ENCODE data around the gene DNAH14.

DNAH14 gene

GRCh38 chr1:225427235-225428067, 498.0 kb downstream of the DNAH14 start, which contains the start of gene LBR:
TSS of gene LBR (minus strand) at chr1:225428038. CDS start at chr1:225424075, 3,963 bp downstream.
- DNase-seq: peak in 23 of 58 donors; percentile 19 to 73 (median 51)

DNA sequence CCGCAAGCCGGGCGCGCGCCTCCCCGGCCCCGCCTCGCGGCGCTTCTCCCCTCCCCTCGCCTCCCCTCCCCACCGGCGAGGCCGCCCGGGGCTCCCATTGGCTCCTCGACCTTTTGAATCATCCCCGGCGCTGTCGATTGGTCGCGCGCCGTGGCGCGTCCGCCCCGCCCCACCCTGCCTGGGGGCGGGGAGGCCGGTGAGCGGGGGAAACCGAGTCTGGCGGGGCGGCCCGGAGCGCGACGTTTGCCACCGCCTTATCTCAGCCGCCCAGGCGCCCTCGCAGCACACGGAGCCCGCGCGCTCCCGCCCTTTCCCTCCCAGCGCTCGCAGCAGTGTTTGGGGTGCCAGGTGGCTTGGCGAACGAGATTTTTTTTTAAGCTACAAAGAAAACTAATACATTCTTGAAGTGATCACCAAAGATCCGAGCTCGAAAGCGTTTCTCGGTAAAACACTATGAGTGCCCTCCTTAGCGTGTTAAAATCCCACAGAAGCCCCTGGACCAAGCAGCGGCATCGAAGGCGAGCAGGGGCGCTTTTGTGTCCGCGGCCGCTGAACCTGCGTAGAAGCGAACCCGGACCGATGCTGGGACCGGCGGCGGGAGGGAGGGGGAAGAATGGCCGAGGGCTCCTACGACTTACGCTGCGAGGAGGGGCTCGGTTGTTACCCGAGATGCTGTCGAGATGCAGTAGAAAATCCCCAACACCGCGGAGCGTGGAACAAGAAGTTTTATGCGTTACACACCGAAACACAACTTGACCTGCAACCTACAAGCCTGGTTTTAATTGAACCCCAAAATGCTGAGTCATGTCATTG, 498.8 kb downstream of the DNAH14 start:
- peak; percentile 61 to 97 (median 93) for DNase-seq

GRCh38 chr1:225428881-225429455, 499.5 kb downstream of the DNAH14 start:
- no peak for DNase-seq

GRCh38 chr1:225430301-225430700, 500.8 kb downstream of the DNAH14 start:
- DNase-seq: no peak

GRCh38 chr1:225431081-225431863, 501.8 kb downstream of the DNAH14 start:
- no peak for DNase-seq

DNA sequence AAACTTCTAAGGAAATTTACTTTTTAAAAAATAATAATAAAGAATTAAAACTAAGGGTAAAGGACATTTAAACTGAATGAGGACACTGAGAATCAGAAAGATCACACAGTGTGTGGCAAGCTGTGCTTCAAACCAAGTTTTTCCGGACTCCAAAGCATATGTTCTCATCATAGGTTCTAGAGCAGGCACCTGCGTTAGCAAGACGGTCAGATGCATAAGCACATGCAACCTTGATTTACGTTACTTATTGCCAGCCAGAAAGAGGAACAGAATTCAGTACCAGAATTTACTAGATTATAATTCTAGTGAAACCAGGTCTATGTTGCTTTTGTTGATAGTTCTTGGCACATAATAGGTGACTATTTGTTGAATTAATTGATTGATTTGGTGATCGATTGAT, 504.6 kb downstream of the DNAH14 start:
- no peak for DNase-seq

- DNase-seq: no peak
Observed at GRCh38 chr1:225435076-225435475, 505.6 kb downstream of the DNAH14 start.

DNA sequence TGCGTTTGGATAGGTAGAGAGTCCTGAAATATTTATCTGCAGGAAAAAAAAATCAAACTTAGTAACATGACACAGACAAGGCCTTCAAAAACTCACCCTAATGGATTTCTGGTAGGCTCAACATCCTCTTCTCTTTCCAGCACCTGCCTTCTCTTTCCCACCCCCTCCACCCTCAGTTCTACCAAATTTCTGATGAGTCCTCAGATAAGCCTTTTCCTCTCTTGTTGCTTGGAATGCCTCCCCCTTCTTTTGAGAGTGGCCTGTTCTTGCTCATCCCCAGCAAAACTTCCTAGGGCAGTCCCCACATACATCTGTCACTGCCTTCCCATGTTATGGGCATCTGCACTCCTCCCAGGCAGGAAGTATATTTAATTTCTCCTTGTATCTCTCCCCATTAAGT, 506.0 kb downstream of the DNAH14 start:
- DNase-seq: no peak

DNA sequence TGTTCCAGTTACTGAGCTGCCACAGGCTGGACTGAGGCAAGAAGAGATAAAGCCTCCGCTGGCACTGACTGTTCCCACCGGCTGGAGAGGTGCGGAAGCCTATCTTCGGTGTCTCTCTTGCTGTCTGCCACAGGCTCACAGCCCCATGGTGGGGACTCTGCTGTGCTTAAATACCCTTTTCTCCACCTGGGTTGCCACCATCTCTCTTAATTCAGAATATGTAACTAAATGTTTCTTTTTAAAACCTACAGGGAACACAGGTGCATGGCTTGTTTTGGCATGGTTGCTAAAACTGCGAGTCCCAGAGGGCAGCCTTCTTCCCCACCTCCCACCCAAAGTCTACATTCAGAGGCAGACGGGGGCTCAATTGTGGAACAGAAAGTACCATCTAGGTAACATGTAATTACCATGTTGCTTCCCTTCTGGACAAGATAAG, 506.5 kb downstream of the DNAH14 start:
- DNase-seq: no peak

GRCh38 chr1:225437710-225438437, 508.4 kb downstream of the DNAH14 start:
- no peak for DNase-seq

- DNase-seq: no peak
Observed at GRCh38 chr1:225440380-225441221, 511.1 kb downstream of the DNAH14 start.

DNA sequence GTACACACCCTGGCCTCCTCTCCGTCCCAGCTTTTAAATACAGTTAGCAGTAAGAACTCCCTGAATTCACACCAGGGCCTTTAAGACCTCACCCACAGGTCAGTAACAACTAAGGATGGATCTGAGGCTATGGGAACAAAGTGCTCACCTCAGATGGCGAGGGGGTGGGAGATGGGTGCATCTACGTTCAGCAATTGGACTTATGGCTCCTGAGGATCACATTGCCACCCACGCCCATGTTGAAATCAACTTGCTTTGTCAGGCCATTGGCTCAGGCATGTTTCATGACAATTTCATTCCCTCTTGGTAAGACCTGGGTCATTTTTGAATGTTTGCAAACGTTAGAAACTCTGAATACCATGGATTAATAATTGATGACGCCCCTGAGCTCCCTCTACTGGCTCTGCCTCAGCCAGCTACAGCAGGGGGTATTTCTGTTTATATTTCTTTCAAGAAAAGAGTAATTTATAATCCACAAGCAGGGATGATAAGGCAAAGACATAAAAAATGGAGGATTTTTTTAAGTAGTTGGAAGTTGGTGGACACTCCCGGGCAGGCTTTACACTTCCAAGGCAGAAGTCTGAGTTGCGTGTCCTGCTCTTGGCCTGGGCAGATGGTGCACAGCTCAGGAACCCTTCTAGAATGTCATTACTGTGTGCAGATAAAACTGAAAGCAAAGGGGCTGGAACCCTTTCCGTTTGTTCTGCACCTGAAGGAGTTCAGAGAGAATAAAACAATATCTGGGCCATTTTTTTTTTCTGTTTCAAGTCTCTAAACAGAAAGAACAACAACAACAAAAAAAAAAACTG, 512.0 kb downstream of the DNAH14 start:
- no peak for DNase-seq

GRCh38 chr1:225442123-225442505, 512.6 kb downstream of the DNAH14 start:
- DNase-seq: no peak

DNA sequence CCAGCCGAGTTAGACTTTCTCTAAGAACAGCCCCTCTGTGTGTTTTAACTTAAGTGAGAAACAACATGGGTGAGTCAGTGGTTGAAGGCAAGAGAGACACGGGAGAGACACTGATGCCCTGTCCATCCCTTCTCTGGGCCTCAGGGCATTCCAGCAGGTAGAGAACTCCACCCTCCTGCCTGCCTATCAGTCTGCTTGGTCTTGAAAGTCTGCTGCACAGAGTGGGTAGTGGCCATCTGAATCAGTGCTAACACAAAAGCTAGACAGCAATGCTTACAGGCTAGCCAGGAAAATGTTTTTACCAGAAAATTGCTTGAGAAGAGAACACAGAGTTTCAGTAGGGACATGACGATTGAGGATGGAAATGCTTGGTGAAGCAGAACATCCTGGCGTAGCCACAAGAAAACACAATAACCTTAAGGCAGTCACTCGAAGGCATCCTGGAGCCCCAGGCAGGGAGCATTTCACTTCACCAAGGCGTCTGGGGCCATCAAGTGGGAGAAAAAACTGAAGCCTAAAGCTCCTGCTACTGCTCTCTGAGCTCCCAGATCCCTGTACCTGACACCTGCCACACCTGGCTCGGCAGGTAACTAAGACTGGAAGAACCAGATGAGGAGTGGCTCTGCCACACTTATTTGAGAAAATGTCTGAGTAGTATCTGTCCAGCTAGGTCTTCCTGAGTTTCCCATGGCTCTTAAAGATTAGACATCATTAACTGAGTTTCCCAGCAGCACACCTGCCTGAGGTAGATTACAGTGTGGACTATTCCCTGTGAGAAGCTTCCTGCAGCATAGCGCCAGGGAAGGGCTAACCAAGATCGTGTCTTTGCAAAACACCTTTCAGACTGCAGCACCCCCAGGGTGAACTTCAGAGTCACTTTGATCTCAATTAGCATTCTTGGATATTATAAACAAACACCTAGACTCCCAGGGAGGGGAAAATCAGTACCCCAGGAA, 516.4 kb downstream of the DNAH14 start:
- DNase-seq: no peak

- peak in 3 of 58 donors; percentile 8 to 16 (median 15) for DNase-seq
Observed at GRCh38 chr1:225446595-225446960, 517.1 kb downstream of the DNAH14 start.

DNA sequence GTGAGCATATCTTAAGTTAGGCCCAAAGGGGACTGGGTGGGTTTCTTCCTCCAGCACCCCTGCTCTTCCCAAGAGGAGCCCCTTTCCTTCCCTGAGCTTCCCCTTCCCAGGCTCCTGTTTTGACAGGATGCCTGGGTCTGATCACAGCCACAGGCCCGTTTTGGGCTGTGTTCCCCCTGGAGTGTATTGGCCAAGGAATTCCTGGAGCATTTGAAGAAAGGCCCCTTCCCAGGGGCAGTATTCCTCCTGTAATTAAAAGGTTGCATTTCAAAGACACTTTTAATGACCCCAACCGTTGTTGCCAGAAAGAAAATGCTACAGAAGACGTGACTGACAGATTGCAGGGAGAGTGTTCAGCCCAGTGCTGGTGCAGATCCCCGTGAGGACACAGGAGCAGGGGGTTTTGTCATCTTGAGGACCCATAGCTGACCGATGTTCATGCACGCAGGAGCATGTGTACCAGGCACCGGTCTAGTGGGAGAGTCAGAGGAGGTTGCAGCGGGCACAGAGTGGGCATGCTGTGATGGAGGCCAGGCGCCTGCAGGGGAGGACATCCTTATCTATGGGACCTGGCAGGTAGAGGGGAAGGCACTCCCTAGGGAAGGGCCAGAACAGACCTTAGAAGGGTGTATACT, 517.6 kb downstream of the DNAH14 start:
- peak in 1 of 58 donors; percentile 58 for DNase-seq

- DNase-seq: peak in 39 of 58 donors; percentile 12 to 79 (median 43)
Observed at GRCh38 chr1:225447650-225448089, 518.2 kb downstream of the DNAH14 start.
